Right ventricle myocardium superior (tissue), 1 donor: ENCODE results near the gene OPCML. TPM values are rescaled to one million over a fixed set of nuclear protein-coding genes. Genes with fewer than 3 reads are reported as not detected.

Experiments
- ATAC-seq: fragments of 200-7000 bp; cut with Tn5 transposase; one replicate; pipeline ENCODE4 v1.9.1; 2020; ENCODE audit warnings: mild to moderate bottlenecking; ENCODE audit not compliant: poor library complexity
- DNase-seq: peaks from one replicate; pipeline ENCODE4 v3.0.0-alpha.2; 2020
- intact Hi-C: fragments of 100-400 bp; cut with DNase I; formaldehyde crosslinking; loops from one replicate; pipeline ENCODE4 v1.11.2; 2022
- total RNA-seq: library from RNA; stranded (reverse); fragmentation: NEBNext Ultra II Directional; extraction: Animal tissue kit (Norgen Biotek cat#: 25700); gene quantifications from one replicate; pipeline ENCODE4 v1.2.1, GENCODE V29; 2021
- donor health status: DM: no; HTN: yes; CAD: no; lungs with severe emphysema.

OPCML gene
- total RNA-seq, 1 donor from 2014 or later: 0.59 TPM

DNA sequence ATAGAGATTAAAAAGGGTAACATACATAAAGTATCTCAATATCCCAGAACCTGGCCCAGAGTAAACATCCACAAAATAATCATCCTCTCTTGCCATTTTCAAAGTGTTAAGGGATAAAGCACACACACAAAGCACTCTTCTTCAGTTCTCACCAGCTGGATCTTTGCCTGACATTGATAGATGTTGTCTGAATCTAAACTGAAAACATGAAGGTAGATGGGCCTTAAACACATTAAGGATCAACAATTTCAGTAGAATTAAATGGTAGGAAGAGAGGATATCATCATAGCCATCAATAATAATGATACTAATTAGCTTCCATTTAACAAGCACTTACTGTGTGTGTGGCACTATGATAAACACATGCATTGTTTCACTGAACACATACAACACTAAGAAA lies 261.1 kb downstream of the OPCML start:
- ATAC-seq: no peak
- DNase-seq: no peak

GRCh38 chr11:133269267-133269666 lies 263.0 kb downstream of the OPCML start:
- DNase-seq: no peak
- intact Hi-C loops: no loop called here
- no peak for ATAC-seq

More for the DNA sequence above, 261.1 kb downstream of the OPCML start:
- intact Hi-C loops: no loop called here

DNA sequence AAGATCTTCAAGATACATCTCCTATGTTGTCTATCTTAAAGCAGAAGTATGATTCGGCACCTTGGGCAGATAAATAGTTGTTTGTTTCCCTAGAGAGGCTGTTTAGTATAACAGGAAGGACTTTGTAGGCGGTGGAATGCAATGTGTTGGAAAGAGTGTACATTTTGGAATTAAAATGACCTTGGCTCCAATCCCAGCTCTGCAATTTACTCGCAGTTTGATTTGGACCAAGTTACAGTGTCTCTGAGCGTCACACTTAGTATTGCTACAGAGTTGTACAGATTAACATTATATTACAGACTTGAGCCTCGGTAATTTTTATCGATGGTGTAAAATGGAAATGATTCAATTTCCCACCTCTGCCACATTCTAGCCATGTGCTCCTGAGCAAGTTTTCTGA lies 265.3 kb downstream of the OPCML start:
- DNase-seq: no peak
- ATAC-seq: no peak
- intact Hi-C loops: no loop called here

DNA sequence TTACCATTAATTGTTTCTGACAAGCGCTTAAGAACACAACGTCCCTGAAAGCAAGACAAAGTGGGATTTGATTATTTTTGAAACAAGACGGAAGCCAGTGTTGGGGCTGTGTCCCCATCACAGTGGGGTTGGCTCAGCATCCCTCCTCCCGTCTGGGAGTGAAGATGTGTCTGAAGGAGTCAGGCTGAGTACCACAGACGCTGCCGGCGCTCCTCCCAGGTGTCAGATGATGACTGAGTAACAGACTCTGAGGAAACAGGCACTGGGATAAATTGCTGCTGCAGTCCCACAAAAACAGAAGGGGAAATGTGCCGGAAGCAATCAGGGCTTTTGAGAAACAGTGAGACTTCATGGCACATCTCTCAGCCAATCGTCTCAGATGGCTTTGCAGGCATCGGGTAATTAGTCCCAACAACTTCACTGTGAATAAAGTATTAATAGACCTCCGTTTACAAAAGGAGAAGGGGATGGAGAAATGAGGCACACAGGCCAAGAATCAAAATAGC lies 266.7 kb downstream of the OPCML start:
- no peak for DNase-seq
- intact Hi-C loops: no loop called here
- ATAC-seq: no peak

DNA sequence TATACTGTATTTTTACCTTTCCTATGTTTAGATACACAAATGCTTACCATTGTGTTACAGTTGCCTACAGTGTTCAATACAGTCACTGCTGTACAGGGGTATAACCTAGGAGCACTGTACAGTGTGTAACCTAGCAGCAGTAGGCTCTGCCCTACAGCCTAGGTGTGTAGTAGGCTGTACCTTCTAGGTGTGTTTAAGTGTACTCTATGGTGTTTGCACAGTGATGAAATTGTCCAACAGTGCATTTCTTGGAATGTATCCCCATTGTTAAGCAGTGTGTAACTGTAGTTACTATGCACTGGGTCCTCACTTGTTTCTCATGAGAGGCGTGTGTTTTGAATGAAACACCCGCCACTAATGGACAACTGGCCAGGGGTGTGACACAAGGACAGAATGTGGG lies 269.0 kb downstream of the OPCML start:
- intact Hi-C loops: no loop called here
- ATAC-seq: no peak

GRCh38 chr11:133258751-133259150 lies 273.6 kb downstream of the OPCML start:
- no peak for DNase-seq
- intact Hi-C loops: no loop called here

More for the DNA sequence above, 269.0 kb downstream of the OPCML start:
- DNase-seq: no peak

GRCh38 chr11:133254601-133255000 lies 277.7 kb downstream of the OPCML start:
- intact Hi-C loops: no loop called here
- ATAC-seq (no peak), DNase-seq (no peak)

More at GRCh38 chr11:133258751-133259150, 273.6 kb downstream of the OPCML start:
- ATAC-seq: no peak

- intact Hi-C loops: no loop called here
- DNase-seq (no peak), ATAC-seq (no peak)
These were observed 278.7 kb downstream of the OPCML start for GRCh38 chr11:133253570-133253969.

DNA sequence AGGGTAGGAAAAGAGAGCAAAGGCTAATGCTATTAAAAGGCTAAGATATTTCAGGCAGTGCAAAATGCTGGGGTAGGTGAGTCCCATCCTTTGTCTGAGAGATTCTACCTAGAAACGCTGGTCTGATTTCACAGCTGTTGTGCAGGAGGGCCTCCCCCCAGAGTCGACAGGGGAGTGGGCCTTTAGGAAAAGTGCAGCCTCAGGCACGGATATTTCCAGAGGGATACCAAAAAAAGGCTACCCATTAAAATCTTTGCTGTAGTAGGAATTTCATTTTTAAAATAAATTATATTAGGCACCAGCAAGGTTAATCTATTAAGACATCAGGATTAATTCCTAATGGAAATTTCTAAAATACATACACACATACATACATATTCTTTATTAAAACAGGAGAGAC lies 280.5 kb downstream of the OPCML start:
- ATAC-seq: no peak
- no peak for DNase-seq
- intact Hi-C loops: no loop called here

- DNase-seq: no peak
- intact Hi-C loops: no loop called here
- ATAC-seq: no peak
These were observed 282.8 kb downstream of the OPCML start for GRCh38 chr11:133249530-133249929.

DNA sequence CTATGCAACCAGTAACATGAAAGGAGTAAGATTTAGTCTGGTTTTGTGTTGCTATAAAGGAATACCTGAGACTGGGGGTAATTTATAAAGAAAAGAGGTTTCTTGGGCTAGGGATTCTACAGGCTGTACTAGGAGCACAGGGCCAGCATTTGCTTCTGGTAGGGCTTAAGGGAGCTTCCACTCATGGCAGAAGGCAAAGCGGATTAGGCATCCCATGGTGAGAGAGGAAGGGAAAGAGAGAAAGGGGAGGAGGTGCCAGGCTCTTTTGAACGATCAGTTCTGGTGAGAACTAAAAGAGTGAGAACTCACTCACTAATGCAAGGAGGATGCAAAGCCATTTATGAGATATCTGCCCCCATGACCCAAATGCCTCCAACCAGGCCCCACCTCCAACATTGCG lies 283.2 kb downstream of the OPCML start:
- DNase-seq: no peak
- no peak for ATAC-seq
- intact Hi-C loops: no loop called here

DNA sequence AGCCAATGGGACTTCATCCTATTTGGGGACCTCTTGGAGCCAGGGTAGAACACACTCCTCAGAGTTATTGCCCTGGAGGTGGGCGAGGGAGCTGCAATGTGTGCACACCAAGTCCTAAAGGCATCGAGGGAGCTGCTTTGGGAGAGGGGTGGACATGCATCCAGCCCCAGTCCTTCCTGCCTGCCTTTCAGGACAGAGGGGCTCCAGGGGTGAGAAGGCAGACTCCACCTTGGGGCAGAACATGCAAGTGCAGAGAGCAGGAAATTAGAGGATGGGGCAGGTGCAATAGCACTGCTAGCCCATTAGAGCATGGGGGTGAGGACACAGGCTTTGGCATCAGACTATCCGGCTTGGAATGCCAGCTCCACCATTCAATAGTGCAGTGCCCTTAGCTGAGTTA lies 288.5 kb downstream of the OPCML start:
- no peak for DNase-seq
- no peak for ATAC-seq
- intact Hi-C loops: no loop called here

DNA sequence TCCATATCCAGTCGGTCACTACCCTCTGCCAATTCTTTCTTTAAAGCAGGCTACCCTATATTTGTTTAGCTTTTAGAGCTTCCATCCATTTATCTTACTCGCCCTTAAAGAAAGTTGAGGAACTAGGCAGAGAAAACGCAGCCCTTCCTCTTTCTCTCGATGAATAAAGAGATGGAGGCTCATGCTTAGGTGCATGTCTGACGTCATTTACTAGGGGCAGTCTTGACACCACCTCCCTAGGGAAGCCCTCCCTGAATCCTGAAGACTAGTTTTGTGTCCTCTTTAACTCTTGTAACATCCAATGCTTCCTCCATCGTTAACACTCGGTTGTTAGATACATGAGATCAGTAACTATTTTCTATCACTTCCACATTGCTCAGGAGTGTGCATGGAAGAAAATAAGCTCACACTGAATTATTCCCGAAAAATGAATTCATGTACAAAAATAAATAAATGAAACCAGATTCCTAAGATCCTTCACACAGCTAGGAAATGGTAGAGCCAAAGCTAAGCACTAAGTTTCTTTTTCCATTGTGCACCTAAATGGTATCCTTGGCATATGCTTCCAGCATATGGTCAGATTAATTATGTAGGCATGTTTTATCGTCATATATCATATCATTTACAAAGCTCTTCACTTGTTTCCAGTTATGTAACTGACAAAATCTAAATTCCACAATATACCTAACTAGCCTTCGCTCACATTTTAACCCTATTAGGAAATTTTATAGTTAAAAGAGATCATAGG lies 291.2 kb downstream of the OPCML start:
- ATAC-seq (no peak), DNase-seq (no peak)
- intact Hi-C loops: no loop called here

DNA sequence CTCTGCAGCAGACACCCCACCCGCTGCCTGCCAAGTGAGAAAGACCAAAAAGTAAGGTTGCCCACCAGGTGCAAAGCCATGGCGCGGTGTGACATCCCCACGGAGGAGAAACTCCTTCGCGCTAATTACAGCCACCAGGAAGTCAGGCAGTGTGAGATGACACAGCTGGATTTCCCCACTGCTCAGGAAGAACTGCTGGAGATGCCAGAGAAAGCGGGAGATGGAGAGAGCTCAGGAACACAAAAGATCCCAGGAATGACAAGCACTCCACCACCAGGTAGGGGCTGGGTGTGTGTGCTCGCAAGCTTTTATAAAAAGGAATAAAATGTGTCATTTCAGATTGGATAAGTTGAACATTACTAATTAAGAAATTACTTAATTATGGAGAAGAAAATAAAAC lies 292.7 kb downstream of the OPCML start:
- ATAC-seq (no peak), DNase-seq (no peak)
- intact Hi-C loops: no loop called here

- intact Hi-C loops: no loop called here
- ATAC-seq (no peak), DNase-seq (no peak)
These were observed 293.8 kb downstream of the OPCML start for GRCh38 chr11:133238495-133238894.

- DNase-seq: no peak
- intact Hi-C loops: no loop called here
- no peak for ATAC-seq
These were observed 294.3 kb downstream of the OPCML start for GRCh38 chr11:133238027-133238426.

DNA sequence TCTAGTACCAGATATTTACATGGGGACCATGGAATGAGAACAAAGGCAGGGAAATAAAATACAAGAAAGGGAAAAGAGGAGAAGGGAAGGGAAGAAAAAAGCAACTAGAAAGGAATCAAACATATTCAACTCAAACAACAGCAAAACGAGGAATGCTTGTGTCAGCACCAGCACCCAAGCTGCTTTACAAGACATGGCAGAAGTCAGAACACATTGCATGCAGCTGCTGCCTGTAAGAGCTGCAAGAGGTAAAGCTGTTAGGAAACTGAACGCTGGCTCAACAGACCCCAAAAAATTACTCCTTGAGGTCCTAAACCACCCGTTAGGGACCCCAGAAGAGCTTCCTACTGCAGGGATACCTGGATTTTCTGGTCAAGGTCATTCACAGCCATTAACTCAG lies 296.9 kb downstream of the OPCML start:
- intact Hi-C loops: no loop called here
- ATAC-seq (no peak), DNase-seq (no peak)

- DNase-seq (no peak), ATAC-seq (no peak)
- intact Hi-C loops: no loop called here
These were observed 297.4 kb downstream of the OPCML start for GRCh38 chr11:133234883-133235282.

DNA sequence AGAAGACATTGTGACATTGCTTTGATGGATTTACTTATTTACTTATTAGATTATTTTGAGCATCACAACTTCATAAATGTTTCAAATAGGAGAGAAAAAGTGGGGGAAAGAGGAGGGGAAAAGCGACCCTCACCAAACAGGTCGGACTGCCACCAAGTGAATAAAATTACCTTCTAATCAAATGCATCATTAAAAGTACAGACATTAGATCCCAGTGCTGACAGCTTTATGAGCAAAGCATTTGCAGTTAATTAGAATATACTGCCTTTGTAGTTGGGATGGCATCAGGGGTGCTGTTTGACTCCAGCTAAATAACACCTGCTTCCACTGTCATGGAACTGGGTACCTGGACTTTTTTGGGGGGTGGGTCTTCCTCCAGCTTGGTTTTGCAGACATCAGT lies 299.6 kb downstream of the OPCML start:
- intact Hi-C loops: no loop called here
- DNase-seq (no peak), ATAC-seq (no peak)

DNA sequence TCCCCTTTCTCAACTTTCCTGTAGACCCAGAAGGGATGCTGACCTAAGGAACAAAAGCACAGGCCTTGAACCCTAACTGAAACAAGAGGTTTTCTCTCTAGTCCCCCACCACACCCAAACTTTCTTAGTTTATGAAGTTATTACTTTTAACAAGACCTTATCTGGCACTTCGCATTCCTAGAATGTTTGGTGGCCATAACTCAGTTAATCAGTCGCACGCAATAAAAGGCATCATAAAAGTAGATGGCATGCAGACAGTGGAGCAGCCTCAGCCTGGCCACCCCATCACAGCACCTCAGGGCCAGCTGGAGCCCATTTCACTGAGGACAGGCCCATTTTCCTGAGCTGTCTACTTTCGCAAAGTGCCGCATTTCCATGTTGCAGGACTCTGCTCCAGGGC lies 301.9 kb downstream of the OPCML start:
- ATAC-seq: no peak
- intact Hi-C loops: no loop called here

More for the DNA sequence above, 301.9 kb downstream of the OPCML start:
- DNase-seq: no peak
